GM18511 (cell line): ENCODE results near the gene SPATS2L.

ENCODE experiments used
- ATAC-seq: cut with Tn5 transposase; IDR thresholded peaks from one replicate; pipeline ENCODE4 v1.9.1; 2021; ENCODE audit warnings: mild to moderate bottlenecking, moderate library complexity; ENCODE audit not compliant: unreplicated experiment

Gene SPATS2L

GRCh38 chr2:200488169-200488568, 181.7 kb downstream of the SPATS2L start:
- no peak for ATAC-seq

- no peak for ATAC-seq
Observed at GRCh38 chr2:200490001-200490400, 183.5 kb downstream of the SPATS2L start.

- no peak for ATAC-seq
Observed at GRCh38 chr2:200492656-200493055, 186.2 kb downstream of the SPATS2L start.

- no peak for ATAC-seq
Observed at GRCh38 chr2:200494048-200494447, 187.6 kb downstream of the SPATS2L start.

- no peak for ATAC-seq
Observed at GRCh38 chr2:200496696-200497095, 190.2 kb downstream of the SPATS2L start.

GRCh38 chr2:200498402-200499162, 192.1 kb downstream of the SPATS2L start:
- no peak for ATAC-seq

- ATAC-seq: no peak
Observed at GRCh38 chr2:200502196-200502595, 195.7 kb downstream of the SPATS2L start.

- ATAC-seq: no peak
Observed at GRCh38 chr2:200506679-200507078, 200.2 kb downstream of the SPATS2L start.

- ATAC-seq: no peak
Observed at GRCh38 chr2:200507179-200507578, 200.7 kb downstream of the SPATS2L start.

- peak; percentile 2 for ATAC-seq
Observed at GRCh38 chr2:200509235-200509611, 202.7 kb downstream of the SPATS2L start.

GRCh38 chr2:200509612-200510433, 203.3 kb downstream of the SPATS2L start, which contains the start of gene KCTD18:
KCTD18 (minus strand) TSS chr2:200510068; CDS start chr2:200507016, 3,052 bp downstream.
- ATAC-seq: peak; percentile 98

GRCh38 chr2:200515155-200515554, 208.7 kb downstream of the SPATS2L start:
- no peak for ATAC-seq

- ATAC-seq: no peak
Observed at GRCh38 chr2:200523158-200523557, 216.7 kb downstream of the SPATS2L start.

GRCh38 chr2:200523604-200524003, 217.1 kb downstream of the SPATS2L start:
- no peak for ATAC-seq

- ATAC-seq: no peak
Observed at GRCh38 chr2:200525066-200525465, 218.6 kb downstream of the SPATS2L start.

- no peak for ATAC-seq
Observed at GRCh38 chr2:200525551-200525881, 219.0 kb downstream of the SPATS2L start.

GRCh38 chr2:200525882-200526651, 219.6 kb downstream of the SPATS2L start, which contains the start of gene SGO2:
SGO2 (plus strand) TSS chr2:200526207; CDS start chr2:200532976, 6,769 bp downstream.
- ATAC-seq: peak; percentile 100

- ATAC-seq: no peak
Observed at GRCh38 chr2:200528228-200528627, 221.7 kb downstream of the SPATS2L start.
